Dendritic cell treated with granulocyte-macrophage colony-stimulating factor and Interleukin-4, amounts not matched to agents 40 ng/mL and 50 ng/mL, for 4 days (primary cell): ENCODE measurements around the gene KDM4B.

ENCODE experiments used
- H3K27ac Mint-ChIP-seq: one replicate; pipeline ENCODE4 v1.8.0; 2022; ENCODE audit warnings: mild to moderate bottlenecking, mixed read lengths
- H3K27me3 Mint-ChIP-seq: one replicate; pipeline ENCODE4 v1.8.0; 2022; ENCODE audit warnings: mild to moderate bottlenecking, mixed read lengths
- H3K36me3 Mint-ChIP-seq: one replicate; pipeline ENCODE4 v1.8.0; 2022; ENCODE audit warnings: low read depth, mixed read lengths
- H3K4me1 Mint-ChIP-seq: one replicate; pipeline ENCODE4 v1.8.0; 2022; ENCODE audit warnings: low read depth, mixed read lengths
- H3K4me3 Mint-ChIP-seq: one replicate; pipeline ENCODE4 v1.8.0; 2022; ENCODE audit warnings: mild to moderate bottlenecking, moderate library complexity, mixed read lengths
- H3K9me3 Mint-ChIP-seq: one replicate; pipeline ENCODE4 v1.8.0; 2022; ENCODE audit warnings: mixed read lengths
- intact Hi-C: fragments of 100-400 bp; cut with micrococcal nuclease; formaldehyde crosslinking; loops from one replicate; pipeline ENCODE4 v1.15.0; 2022

The KDM4B gene

DNA sequence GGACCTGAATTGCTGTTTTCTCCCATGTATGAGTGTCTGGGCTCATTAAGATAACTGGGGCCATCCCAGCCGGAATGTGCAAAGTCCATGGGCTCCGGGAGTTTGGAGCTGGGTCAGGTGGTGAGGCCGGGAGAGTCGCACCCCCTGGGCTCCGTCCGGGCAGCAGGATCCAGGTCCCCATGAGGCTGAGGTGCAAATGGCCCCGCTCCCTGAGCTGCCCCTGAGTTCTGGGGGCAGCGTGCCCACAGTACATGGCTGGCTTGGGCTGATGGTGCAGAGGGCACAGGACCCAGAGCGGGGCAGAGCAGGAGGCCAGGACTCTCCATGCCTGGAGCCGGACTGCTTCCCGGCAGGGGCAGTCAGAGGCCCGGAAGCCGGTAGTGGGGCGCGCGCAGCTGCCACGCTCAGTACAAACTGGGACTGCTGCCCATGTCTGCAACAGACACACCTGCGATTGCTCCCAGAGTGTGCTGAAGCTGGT lies 136.0 kb downstream of the KDM4B start:
- Mint-ChIP-seq H3K36me3 (peaks cover 99% of the 10 kb centered on the region), H3K4me3 (no peak overlapping the region), H3K27me3 (no peaks in the 10 kb centered on the region), H3K27ac (no peak overlapping the region), H3K4me1 (no peaks in the 10 kb centered on the region), H3K9me3 (peaks cover 8% of the 10 kb centered on the region)
- intact Hi-C loops, result no loop called here

DNA sequence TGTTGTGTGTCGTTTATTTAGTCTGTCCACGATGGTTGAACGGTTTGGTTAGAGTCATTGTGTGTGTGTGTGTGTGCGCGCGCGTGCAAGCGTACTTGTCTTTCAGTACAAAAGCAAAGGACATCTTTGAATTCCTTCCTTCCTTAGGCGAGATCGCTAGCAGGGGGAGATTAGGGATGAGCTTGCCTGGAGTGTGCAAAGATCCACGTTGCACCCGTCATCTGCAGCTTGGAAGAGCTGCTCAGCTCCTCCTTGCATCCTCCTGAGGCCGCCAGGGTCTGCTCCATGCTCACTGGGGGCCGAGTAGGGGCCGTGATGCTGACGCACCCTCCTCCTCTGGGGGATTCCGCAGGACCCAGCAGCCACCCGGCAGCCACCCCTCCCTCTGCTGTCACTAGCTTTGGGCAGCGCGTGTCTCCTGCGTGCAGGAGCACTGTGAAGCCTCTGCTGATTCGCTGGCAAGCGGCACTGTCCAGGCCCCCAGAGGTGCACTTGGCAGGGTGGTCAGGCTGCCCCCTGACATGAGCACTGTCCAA lies 137.3 kb downstream of the KDM4B start:
- Mint-ChIP-seq H3K4me1 (no peaks in the 10 kb centered on the region), H3K27me3 (no peaks in the 10 kb centered on the region), H3K36me3 (peaks cover 99% of the 10 kb centered on the region), H3K27ac (no peak overlapping the region), H3K4me3 (no peak overlapping the region), H3K9me3 (no peaks in the 10 kb centered on the region)
- intact Hi-C loops, result no loop called here

DNA sequence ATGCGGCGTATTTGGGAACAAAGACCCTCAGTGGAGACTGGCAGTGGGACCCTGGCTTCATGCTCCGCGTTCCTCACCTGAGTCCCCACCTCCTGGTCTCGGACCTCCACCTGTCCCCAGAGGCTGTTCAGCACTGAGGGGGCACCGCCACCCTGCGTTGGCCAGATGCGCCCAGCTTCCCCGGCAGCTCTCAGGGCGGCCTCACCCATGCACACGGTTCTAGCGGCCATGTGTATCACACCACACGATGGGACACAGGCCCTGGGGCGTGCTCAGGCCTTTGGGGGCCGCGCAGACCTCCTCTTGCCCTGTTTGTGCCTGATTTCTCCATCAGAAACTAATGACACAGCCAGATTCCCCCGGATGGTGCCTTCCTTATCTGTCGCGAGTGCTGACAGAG lies 138.1 kb downstream of the KDM4B start:
- H3K9me3 Mint-ChIP-seq, result no peaks in the 10 kb centered on the region
- no peaks in the 10 kb centered on the region for H3K4me1 Mint-ChIP-seq
- H3K4me3 Mint-ChIP-seq, result no peak overlapping the region
- H3K36me3 Mint-ChIP-seq, result peaks cover 99% of the 10 kb centered on the region
- intact Hi-C loops, result no loop called here
- no peaks in the 10 kb centered on the region for H3K27me3 Mint-ChIP-seq
- H3K27ac Mint-ChIP-seq, result no peak overlapping the region

DNA sequence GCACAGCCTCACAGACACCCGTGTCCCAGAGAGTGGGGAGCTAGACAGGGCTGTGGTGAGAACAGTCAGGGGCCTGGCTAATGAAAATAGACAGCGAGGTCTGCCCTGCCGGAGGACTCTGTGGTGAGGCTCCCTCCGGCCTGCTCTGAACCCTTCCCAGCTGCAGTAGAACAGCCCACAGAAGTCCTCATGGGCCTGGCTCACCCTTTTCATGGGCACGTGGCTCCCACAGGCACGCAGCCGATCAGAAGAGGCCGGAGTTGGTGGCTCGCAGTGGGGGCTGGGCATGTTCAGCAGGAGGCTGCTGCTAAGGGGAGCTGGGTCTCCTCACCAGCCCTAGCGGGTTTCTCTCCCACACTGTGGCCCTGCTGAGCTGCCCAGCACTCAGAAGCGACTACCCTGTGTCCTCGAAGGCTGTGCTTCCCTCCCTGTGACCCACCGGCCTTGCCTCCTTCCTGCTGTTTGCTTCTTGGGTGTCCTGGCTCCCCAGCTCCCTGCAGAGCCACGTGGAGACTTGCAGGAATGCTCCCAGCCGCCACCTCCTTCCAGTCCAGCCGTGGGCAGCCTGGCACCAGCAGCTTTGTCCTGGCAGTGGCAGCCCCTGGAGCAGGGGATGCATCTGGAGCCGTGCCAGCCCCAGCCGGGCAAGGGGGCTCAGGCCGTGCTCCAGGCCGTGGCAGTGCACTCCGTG lies 138.7 kb downstream of the KDM4B start:
- intact Hi-C loops, result no loop called here
- no peak overlapping the region for H3K27ac Mint-ChIP-seq
- peaks cover 99% of the 10 kb centered on the region for H3K36me3 Mint-ChIP-seq
- H3K4me3 Mint-ChIP-seq, result no peak overlapping the region
- no peaks in the 10 kb centered on the region for H3K27me3 Mint-ChIP-seq
- H3K4me1 Mint-ChIP-seq, result no peaks in the 10 kb centered on the region
- H3K9me3 Mint-ChIP-seq, result no peaks in the 10 kb centered on the region

DNA sequence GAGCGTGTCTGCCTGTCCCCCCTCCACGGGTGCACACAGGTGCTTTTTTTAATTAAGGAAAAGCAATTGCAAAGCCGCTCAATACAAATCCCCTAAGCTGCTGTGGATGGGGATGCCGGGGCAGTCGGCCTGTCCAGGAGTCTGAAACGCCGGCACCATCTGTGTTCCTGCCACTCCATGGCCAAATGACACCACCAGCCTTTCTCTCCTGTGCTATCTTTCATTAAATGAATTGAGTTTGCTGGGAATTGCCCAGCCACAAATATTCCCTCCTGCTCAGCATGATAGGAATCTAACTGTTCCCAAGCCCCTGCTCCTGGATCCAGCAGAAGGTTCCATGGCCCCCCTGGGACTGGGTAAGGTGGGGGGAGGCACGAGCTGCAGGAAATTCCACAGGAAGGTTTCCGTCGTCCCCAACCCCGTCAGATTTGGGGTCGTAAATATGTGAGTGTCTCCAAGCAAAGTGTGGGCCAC lies 139.2 kb downstream of the KDM4B start:
- Mint-ChIP-seq H3K27ac (no peak overlapping the region), H3K9me3 (no peaks in the 10 kb centered on the region), H3K4me3 (no peak overlapping the region), H3K36me3 (peaks cover 99% of the 10 kb centered on the region), H3K4me1 (no peaks in the 10 kb centered on the region), H3K27me3 (no peaks in the 10 kb centered on the region)
- intact Hi-C loops, result no loop called here

DNA sequence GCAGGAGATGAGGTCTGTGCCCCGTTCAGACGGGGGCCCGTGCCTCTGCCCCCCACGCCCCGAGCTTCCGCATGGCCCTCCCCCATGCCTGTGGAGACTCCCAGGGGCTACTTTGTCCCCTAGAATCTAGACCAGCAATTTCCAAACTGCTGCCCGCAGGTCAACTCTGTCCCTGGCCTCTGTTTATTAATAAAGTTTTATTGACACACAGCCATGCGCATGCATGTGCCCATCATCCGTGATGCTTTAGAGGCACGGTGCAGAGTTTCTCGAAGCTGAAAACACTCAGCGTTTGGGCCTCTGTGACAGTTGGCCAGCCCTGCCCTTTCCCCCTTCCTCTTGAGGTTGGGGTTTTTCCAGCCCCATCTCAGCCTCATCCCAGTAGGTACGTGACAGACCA lies 140.0 kb downstream of the KDM4B start:
- Mint-ChIP-seq H3K27ac (no peak overlapping the region), H3K9me3 (no peaks in the 10 kb centered on the region), H3K4me1 (no peaks in the 10 kb centered on the region), H3K36me3 (peaks cover 99% of the 10 kb centered on the region), H3K4me3 (no peak overlapping the region), H3K27me3 (no peaks in the 10 kb centered on the region)
- intact Hi-C loops, result no loop called here

DNA sequence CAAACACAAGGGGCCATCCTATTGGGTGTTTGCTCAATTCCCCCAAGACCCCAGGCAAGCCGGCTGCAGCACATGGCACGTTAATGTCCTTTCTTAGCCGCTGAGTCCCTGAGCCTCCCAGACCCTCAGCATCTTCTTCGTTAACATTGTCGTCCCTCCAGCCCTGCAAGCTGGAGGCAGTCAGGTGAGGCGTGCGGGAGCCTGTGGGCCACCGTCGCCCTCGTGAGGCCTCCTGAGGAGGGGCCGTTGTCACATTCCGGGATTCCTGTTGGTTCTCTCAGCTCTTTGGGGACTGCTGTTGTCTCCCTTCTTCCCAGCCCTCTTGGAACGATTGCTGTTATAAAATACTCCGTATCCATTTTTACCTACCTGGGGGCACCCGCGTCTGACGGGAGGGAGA lies 140.6 kb downstream of the KDM4B start:
- Mint-ChIP-seq H3K27ac (no peak overlapping the region), H3K36me3 (peaks cover 99% of the 10 kb centered on the region)

DNA sequence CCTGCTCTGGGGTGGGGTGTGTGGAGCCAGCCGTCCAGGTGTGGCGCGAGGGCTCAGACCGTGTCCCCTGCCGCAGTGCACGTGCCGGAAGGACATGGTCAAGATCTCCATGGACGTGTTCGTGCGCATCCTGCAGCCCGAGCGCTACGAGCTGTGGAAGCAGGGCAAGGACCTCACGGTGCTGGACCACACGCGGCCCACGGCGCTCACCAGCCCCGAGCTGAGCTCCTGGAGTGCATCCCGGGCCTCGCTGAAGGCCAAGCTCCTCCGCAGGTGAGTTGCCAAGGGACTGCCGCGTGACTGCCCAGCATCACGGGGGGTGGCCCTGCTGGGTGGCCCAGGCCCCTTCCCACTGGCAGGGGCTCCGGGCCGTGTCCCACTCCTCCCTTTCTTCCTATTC lies 141.6 kb downstream of the KDM4B start:
- no peak overlapping the region for H3K4me3 Mint-ChIP-seq
- intact Hi-C loops, result no loop called here
- H3K27ac Mint-ChIP-seq, result no peak overlapping the region
- H3K9me3 Mint-ChIP-seq, result peaks cover 4% of the 10 kb centered on the region
- peaks cover 99% of the 10 kb centered on the region for H3K36me3 Mint-ChIP-seq
- no peaks in the 10 kb centered on the region for H3K27me3 Mint-ChIP-seq
- no peaks in the 10 kb centered on the region for H3K4me1 Mint-ChIP-seq

More for the DNA sequence above, 140.6 kb downstream of the KDM4B start:
- intact Hi-C loops, result no loop called here
- Mint-ChIP-seq H3K27me3 (no peaks in the 10 kb centered on the region), H3K4me3 (no peak overlapping the region), H3K4me1 (no peaks in the 10 kb centered on the region), H3K9me3 (no peaks in the 10 kb centered on the region)

DNA sequence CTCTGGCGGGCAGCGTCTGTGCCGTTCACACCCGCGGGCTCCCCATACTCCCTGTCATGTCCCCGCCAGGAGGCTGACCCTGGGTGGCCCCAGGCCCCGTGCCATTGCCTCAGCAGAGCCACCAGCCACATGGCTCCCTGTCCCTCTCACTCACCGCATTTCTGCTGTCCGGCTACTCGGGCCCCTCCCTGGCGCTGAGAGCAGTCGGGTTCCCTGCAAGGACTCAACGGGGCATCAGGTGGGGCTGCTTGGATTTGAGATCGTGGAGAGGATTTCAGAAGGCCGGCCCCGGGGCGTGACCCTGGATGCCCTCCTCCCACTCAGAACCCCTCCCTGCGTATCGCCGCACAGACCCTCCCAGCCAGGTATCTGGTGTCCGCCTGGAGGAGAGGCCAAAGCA lies 142.1 kb downstream of the KDM4B start:
- Mint-ChIP-seq H3K27me3 (no peaks in the 10 kb centered on the region), H3K4me3 (no peak overlapping the region), H3K36me3 (peaks cover 99% of the 10 kb centered on the region), H3K9me3 (peaks cover 8% of the 10 kb centered on the region), H3K27ac (no peak overlapping the region), H3K4me1 (no peaks in the 10 kb centered on the region)
- intact Hi-C loops, result no loop called here

DNA sequence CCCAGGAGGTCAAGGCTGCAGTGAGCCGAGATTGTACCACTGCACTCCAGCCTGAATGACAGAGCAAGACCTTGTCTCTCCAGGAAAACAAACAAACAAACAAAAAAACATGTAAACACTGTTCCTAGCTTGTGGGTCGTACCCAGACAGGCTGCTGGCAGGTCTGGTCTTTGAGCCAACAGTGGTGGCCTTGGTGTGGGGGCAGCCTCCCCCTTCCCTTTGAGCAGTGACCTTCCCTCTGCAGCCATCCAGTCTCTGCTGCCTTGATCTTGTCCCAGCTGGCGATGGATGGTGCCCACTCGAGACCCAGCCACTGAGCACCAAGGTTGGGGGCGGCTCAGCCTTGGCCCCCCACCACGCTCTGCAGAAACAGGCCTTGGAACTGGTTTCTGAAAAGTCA lies 143.3 kb downstream of the KDM4B start:
- peaks cover 8% of the 10 kb centered on the region for H3K9me3 Mint-ChIP-seq
- no peaks in the 10 kb centered on the region for H3K4me1 Mint-ChIP-seq
- no peaks in the 10 kb centered on the region for H3K27me3 Mint-ChIP-seq
- H3K27ac Mint-ChIP-seq, result no peak overlapping the region
- H3K36me3 Mint-ChIP-seq, result peaks cover 99% of the 10 kb centered on the region
- intact Hi-C loops, result no loop called here
- no peak overlapping the region for H3K4me3 Mint-ChIP-seq

DNA sequence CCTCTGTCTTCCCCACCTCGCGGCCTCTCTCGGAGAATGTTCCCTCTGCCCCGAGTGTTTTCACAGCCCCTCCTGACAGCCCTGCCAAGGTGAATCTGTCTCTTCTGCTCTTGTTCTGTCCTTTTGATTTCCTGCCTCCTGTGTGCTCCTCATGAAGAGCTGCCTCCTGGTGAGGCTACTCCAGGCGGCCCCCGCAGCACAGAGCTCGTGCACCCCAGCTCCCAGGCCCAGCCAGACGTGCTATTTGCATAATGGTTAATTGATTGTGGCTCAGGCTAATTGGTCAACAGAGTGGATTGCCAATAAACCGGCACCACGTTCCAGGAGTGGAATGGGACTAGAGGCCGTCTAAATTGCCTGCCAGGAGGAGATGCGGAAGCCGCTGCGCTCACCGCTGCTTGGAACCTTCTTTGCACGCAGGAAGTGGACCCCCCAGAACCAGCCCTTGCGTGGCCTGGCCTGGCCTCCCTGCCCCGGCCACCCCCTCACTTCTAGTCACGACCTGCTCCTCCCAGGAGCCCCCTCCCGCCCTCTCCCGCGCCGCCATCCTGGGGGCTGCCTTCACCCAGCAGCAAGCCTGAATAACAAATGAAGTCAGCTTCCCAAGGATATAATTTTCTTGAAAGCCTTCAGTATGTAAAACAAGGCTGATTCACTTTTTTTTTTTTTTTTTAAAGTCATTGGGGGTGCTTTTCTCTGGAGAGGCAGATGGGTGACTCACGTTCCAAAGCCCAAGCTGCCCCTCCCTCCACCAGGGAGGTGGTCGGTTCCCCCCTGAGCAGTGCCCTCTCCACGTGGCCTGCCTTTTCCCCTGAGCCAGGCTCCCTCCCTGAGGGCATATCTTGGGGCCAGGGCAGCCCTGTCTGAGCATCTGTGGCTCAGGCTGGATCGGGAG lies 144.0 kb downstream of the KDM4B start:
- H3K4me1 Mint-ChIP-seq, result no peaks in the 10 kb centered on the region
- peaks cover 8% of the 10 kb centered on the region for H3K9me3 Mint-ChIP-seq
- intact Hi-C loops, result no loop called here
- H3K36me3 Mint-ChIP-seq, result peaks cover 99% of the 10 kb centered on the region
- H3K4me3 Mint-ChIP-seq, result no peak overlapping the region
- no peak overlapping the region for H3K27ac Mint-ChIP-seq
- no peaks in the 10 kb centered on the region for H3K27me3 Mint-ChIP-seq

DNA sequence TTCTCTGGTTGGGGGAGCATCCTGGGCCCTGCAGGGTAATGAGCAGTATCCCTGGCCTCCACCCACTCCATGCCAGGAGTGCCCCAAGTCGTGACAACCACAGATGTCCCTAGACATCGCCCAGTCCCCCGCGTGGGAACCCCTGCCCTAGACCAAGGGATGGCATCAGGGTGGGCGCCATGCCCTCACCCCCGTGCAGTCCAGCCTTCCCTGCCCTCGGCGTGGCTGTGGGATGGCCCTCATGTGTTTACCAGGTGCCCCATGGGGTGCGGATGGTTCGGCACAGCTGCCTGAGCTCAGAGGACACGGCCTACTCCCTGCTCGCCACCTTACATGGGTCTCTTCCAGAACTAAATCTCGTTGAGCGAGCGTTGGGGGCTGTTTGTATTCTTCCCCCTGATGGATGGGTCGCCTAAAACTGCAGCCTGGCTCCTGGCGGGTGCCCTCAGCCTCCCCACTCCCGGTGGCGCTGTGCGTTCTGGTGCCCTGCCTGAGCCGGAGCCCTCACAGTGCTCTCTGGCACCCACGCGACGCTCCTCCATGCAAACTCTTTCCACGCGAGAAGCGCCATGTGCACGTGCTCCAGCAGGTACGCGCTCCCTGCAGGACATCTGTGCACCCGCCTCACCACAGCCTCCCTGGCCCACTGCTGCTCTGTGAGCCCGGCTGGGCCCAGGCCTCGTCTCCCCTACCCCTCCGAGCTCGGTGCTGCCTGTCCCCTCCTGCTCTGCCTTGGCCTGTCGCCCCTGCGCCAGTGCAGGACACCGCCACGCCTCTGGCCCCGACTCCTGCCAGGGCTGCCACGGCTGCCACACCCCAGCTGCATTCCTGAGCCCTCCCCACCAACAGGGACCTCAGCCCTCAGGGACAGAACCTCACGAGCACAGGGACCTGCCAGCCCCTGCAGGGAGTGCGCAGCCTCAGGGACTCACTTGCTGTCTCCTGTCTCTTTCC lies 145.0 kb downstream of the KDM4B start:
- no peaks in the 10 kb centered on the region for H3K4me1 Mint-ChIP-seq
- peaks cover 100% of the 10 kb centered on the region for H3K36me3 Mint-ChIP-seq
- H3K4me3 Mint-ChIP-seq, result no peak overlapping the region
- H3K27me3 Mint-ChIP-seq, result no peaks in the 10 kb centered on the region
- H3K27ac Mint-ChIP-seq, result no peak overlapping the region
- intact Hi-C loops, result no loop called here
- peaks cover 8% of the 10 kb centered on the region for H3K9me3 Mint-ChIP-seq

DNA sequence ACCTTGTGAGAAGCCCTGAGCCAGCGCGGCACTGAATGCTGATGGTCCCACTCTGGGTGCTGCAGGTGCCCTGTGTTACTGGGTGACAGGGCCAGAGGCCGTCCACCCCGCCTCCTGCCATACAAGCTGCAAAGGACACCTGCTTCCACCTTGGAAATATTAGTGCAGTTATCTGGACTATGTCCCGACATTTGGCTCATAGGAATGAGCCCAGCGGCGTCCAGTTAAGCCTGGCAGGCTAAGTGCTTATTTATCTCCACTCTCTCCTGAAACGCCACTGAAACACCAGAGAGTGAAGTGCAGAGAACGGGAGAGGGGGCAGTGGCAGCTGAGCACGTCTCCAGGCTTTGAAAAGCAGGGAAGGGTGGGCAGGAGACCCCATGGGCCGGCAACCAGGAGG lies 145.8 kb downstream of the KDM4B start:
- intact Hi-C loops, result no loop called here
- Mint-ChIP-seq H3K36me3 (peaks cover 100% of the 10 kb centered on the region), H3K4me3 (no peak overlapping the region), H3K9me3 (peaks cover 8% of the 10 kb centered on the region), H3K27ac (no peak overlapping the region), H3K4me1 (no peaks in the 10 kb centered on the region), H3K27me3 (no peaks in the 10 kb centered on the region)
